Vagina (tissue), 2 donors: ENCODE data around the gene SEMA3A. TPM values are rescaled to one million over a fixed set of nuclear protein-coding genes. Genes with fewer than 3 reads are reported as not detected.

Experiments used
- DNase-seq, 2 donors: peaks; one replicate each; pipeline ENCODE4 v3.0.0-alpha.2; 2017; ENCODE audit errors: extremely low spot score in 2 of 2
- H3K27ac ChIP-seq: fragments of 200-600 bp; sonication (generic); one replicate; pipeline ENCODE4 v1.5.1; 2019
- H3K27me3 ChIP-seq: fragments of 200-600 bp; sonication (generic); one replicate; pipeline ENCODE4 v1.5.1; 2019
- H3K36me3 ChIP-seq, 2 donors: fragments of 200-600 bp; sonication (generic); one replicate each; pipeline ENCODE4 v1.5.1; 2017 to 2019
- H3K4me1 ChIP-seq: fragments of 200-600 bp; sonication (generic); one replicate; pipeline ENCODE4 v1.5.1; 2019
- H3K4me3 ChIP-seq, 2 donors: fragments of 200-600 bp; sonication (generic); 1 replicate in 1 of 2; 2 replicates in 1 of 2; pipeline ENCODE4 v1.5.1; 2016 to 2019
- H3K9me3 ChIP-seq: fragments of 200-600 bp; sonication (generic); one replicate; pipeline ENCODE4 v1.5.1; 2019
- POLR2A ChIP-seq, 2 donors: fragments of 450-650 bp; IDR thresholded peaks; one replicate each; pipeline ENCODE4 v1.6.1; 2017; ENCODE audit warnings: antibody characterized with exemption in 2 of 2, mild to moderate bottlenecking in 2 of 2, moderate library complexity in 2 of 2
- POLR2AphosphoS5 ChIP-seq, 2 donors: sonication (generic); formaldehyde crosslinking; IDR thresholded peaks; one replicate each; pipeline ENCODE4 v1.9.0; 2017; ENCODE audit warnings: antibody characterized with exemption in 2 of 2, mild to moderate bottlenecking in 2 of 2, low read depth in 1 of 2; ENCODE audit not compliant: insufficient read depth in 1 of 2
- intact Hi-C: fragments of 100-400 bp; cut with DNase I; formaldehyde crosslinking; loops from one replicate; pipeline ENCODE4 v1.15.1; 2023
- total RNA-seq: library from RNA; depleted of rRNA; stranded (reverse); fragments of >200 nt; gene quantifications from one replicate; pipeline ENCODE4 v1.2.3, GENCODE V29; 2016
- TF ChIP-seq, protein P1 (sequence below), 3 experiments: fragments of 450-650 bp in 2 of 3; fragments of 200-600 bp in 1 of 3; sonication (generic) in 1 of 3; IDR thresholded peaks; one replicate each; pipeline ENCODE4 v1.5.1; 2017 to 2019; ENCODE audit warnings: antibody characterized with exemption in 3 of 3, mild to moderate bottlenecking in 2 of 3, moderate library complexity in 2 of 3

SEMA3A gene
- total RNA-seq, 1 donor from 2014 or later = 3.4 TPM

DNA sequence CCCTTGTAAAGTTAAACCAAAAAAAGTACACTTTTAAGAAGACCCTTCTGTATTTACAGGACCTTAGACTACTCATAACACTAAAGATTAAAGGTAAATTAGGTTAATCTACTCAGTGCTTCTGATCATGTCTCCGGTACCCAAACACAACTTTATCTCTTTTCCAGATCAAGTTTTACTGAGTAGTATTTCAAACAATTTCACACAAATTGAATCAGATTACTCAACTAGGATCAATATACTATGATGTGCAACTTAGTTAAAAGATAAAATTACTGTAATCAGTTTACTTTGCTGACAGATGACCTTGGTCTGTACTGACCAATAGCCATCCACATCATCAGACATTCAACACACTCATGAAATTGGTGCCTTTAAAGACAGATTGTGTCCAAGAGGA is 191.4 kb downstream of the SEMA3A start:
- Histone ChIP-seq H3K9me3 (no peaks in the 10 kb centered on the region), H3K4me1 (no peaks in the 10 kb centered on the region), H3K27me3 (no peaks in the 10 kb centered on the region), H3K4me3 (no peak overlapping the region), H3K36me3 (no peaks in the 10 kb centered on the region), H3K27ac (no peak overlapping the region)
- TF ChIP-seq, protein P1, sequence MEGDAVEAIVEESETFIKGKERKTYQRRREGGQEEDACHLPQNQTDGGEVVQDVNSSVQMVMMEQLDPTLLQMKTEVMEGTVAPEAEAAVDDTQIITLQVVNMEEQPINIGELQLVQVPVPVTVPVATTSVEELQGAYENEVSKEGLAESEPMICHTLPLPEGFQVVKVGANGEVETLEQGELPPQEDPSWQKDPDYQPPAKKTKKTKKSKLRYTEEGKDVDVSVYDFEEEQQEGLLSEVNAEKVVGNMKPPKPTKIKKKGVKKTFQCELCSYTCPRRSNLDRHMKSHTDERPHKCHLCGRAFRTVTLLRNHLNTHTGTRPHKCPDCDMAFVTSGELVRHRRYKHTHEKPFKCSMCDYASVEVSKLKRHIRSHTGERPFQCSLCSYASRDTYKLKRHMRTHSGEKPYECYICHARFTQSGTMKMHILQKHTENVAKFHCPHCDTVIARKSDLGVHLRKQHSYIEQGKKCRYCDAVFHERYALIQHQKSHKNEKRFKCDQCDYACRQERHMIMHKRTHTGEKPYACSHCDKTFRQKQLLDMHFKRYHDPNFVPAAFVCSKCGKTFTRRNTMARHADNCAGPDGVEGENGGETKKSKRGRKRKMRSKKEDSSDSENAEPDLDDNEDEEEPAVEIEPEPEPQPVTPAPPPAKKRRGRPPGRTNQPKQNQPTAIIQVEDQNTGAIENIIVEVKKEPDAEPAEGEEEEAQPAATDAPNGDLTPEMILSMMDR (IDR thresholded peaks at IDR 0.05) = no peak
- no peak for TF ChIP-seq POLR2A (IDR thresholded peaks at IDR 0.05)
- TF ChIP-seq POLR2AphosphoS5 (IDR thresholded peaks at IDR 0.05; ENCODE audit: insufficient read depth in 1 of 2, low read depth in 1 of 2) = no peak
- no peak for DNase-seq
- intact Hi-C loops = no loop called here

DNA sequence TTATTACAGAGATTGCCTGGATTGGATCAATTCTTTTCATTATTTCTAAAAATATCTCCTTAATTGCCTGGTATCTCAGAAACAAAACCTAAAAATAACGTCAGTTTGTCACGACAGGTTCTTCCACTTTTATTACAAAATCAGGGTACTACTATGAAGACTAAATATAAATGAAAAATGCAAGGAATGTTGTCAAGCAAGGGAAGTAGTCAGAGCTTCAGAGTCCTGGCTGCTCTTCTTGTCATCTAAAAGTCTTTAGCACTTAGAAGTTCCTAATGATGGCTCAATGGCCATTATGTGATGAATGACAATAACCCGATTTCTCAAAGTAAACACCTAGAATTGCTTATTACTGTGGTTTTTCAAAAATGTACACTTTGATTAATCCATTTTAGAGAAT is 192.2 kb downstream of the SEMA3A start:
- no peak overlapping the region for H3K27ac ChIP-seq
- H3K4me3 ChIP-seq = no peak overlapping the region
- TF ChIP-seq POLR2AphosphoS5 (IDR thresholded peaks at IDR 0.05; ENCODE audit: insufficient read depth in 1 of 2, low read depth in 1 of 2) = no peak
- TF ChIP-seq, protein P1 (IDR thresholded peaks at IDR 0.05) = no peak
- TF ChIP-seq POLR2A (IDR thresholded peaks at IDR 0.05) = no peak
- no peaks in the 10 kb centered on the region for H3K27me3 ChIP-seq
- no peaks in the 10 kb centered on the region for H3K4me1 ChIP-seq
- no peak for DNase-seq
- intact Hi-C loops = no loop called here
- no peaks in the 10 kb centered on the region for H3K36me3 ChIP-seq
- H3K9me3 ChIP-seq = no peaks in the 10 kb centered on the region

DNA sequence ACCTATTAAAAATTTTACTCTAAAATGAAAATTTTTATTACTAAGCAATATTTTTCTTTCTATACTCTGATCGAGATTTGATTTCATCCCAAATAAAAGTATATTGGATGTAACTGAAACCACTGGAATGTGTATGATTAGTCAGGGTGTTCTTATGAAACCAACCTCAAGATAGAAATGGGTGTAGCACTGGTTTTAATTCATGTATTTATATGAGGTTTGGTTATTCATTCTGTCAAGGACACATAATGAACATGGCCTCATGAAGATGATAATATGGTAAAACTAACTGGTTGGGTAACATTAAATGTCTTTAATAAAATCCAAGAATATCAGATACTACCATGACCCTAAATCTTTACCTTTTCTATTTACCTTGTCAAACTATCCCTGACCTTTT is 197.7 kb downstream of the SEMA3A start:
- Histone ChIP-seq H3K4me3 (no peak overlapping the region), H3K27ac (no peak overlapping the region), H3K4me1 (no peaks in the 10 kb centered on the region), H3K9me3 (no peaks in the 10 kb centered on the region), H3K36me3 (no peaks in the 10 kb centered on the region), H3K27me3 (no peaks in the 10 kb centered on the region)
- no peak for TF ChIP-seq POLR2AphosphoS5 (IDR thresholded peaks at IDR 0.05; ENCODE audit: insufficient read depth in 1 of 2, low read depth in 1 of 2)
- TF ChIP-seq, protein P1 (IDR thresholded peaks at IDR 0.05) = no peak
- TF ChIP-seq POLR2A (IDR thresholded peaks at IDR 0.05) = no peak
- DNase-seq = no peak
- intact Hi-C loops = no loop called here

DNA sequence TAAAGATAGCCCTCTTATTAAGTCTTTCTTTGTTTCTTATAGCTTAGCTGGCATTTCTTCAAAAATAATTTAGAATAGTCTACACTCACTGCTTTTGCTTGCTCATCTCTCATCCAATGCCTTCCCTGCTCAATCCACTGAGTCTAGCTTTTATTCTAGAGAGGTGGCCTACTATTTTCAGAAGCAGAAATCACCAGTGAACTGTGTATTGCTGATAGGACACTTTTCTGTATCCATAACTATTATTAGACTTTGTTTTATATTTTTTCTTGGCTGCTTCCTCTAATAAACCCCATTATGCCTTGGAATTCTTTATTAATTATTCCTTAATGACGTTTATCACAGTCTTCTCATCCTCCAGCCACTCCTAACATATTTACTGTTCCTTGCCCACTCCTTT is 206.8 kb downstream of the SEMA3A start:
- Histone ChIP-seq H3K9me3 (no peaks in the 10 kb centered on the region), H3K36me3 (no peaks in the 10 kb centered on the region), H3K4me1 (no peaks in the 10 kb centered on the region), H3K27me3 (no peaks in the 10 kb centered on the region), H3K4me3 (no peak overlapping the region), H3K27ac (no peak overlapping the region)
- intact Hi-C loops = no loop called here
- DNase-seq = no peak
- TF ChIP-seq POLR2A (IDR thresholded peaks at IDR 0.05) = no peak
- TF ChIP-seq, protein P1 (IDR thresholded peaks at IDR 0.05) = no peak
- no peak for TF ChIP-seq POLR2AphosphoS5 (IDR thresholded peaks at IDR 0.05; ENCODE audit: insufficient read depth in 1 of 2, low read depth in 1 of 2)

DNA sequence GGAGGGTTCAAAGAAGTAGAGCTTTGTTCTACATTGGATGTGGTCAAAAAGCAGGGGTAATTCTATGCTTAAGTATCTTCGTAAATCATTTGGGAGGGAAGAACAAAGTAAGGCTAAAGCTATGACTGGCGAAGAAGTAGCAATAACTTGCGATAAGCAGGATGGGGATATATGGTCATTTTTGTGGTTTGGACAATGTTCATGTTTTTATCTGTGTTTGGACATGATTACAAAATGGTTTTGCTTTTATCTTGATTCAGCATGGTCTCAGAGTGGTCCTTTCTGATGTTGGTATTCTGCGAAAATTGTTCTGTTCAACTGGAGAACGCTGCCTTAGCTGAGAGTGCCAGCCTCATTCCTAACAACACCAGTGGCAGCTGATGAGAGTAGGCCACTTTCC is 208.8 kb downstream of the SEMA3A start:
- TF ChIP-seq POLR2AphosphoS5 (IDR thresholded peaks at IDR 0.05; ENCODE audit: insufficient read depth in 1 of 2, low read depth in 1 of 2) (no peak), POLR2A (IDR thresholded peaks at IDR 0.05) (no peak)
- TF ChIP-seq, protein P1 (IDR thresholded peaks at IDR 0.05) = no peak
- Histone ChIP-seq H3K36me3 (no peaks in the 10 kb centered on the region), H3K27me3 (no peaks in the 10 kb centered on the region), H3K4me1 (no peaks in the 10 kb centered on the region), H3K27ac (no peak overlapping the region), H3K9me3 (no peaks in the 10 kb centered on the region), H3K4me3 (no peak overlapping the region)
- intact Hi-C loops = no loop called here
- DNase-seq = no peak
